A673 (cell line): ENCODE results near the gene CD37. TPM values are rescaled to one million over a fixed set of nuclear protein-coding genes. Genes with fewer than 3 reads are reported as not detected.
"Not testable (repeated sequence)": the region's sequence is repeated elsewhere in the genome, so short reads cannot be mapped to it uniquely, and the experiment has no call there.

Experiments
- BruUV-seq: library from RNA; stranded (reverse); fragments of 400-500 nt; replicated peaks from 2 replicates; lab custom pipeline; 2021; lab: Mats Ljungman, UMichigan
- CTCF ChIA-PET: fragments of 300-600 bp; sonication (Branson Sonifier 250); formaldehyde crosslinking; loops from one replicate; lab custom pipeline; 2022; ENCODE audit warnings: antibody characterized with exemption; lab: Charles Lee
- POLR2A ChIA-PET: fragments of 300-600 bp; sonication (Branson Sonifier 250); formaldehyde crosslinking; loops from one replicate; lab custom pipeline; 2022; ENCODE audit warnings: antibody characterized with exemption; ENCODE audit not compliant: low non-redundant PET; lab: Charles Lee
- DNase-seq: peaks from one replicate; pipeline ENCODE4 v3.0.0-alpha.2; 2015; ENCODE audit warnings: low spot score
- H3K27ac ChIP-seq: fragments of 200-600 bp; sonication (generic); 2 replicates; pipeline ENCODE4 v1.5.1; 2016; ENCODE audit warnings: mixed run types, low read depth, mild to moderate bottlenecking, mixed read lengths, antibody characterized with exemption, low read length; ENCODE audit not compliant: poor library complexity, severe bottlenecking
- H3K27me3 ChIP-seq: fragments of 200-600 bp; sonication (generic); replicated peaks from 2 replicates; pipeline ENCODE4 v1.6.1; 2017; ENCODE audit warnings: mixed run types, low read depth, mild to moderate bottlenecking, mixed read lengths, antibody characterized with exemption, low read length; ENCODE audit not compliant: insufficient read depth, poor library complexity
- H3K36me3 ChIP-seq: fragments of 200-600 bp; sonication (generic); 2 replicates; pipeline ENCODE4 v1.6.1; 2016; ENCODE audit warnings: mixed run types, mild to moderate bottlenecking, mixed read lengths, antibody characterized with exemption, low read length; ENCODE audit not compliant: insufficient read depth, poor library complexity, severe bottlenecking
- H3K4me1 ChIP-seq: fragments of 200-600 bp; sonication (generic); 2 replicates; pipeline ENCODE4 v1.6.1; 2017; ENCODE audit warnings: mixed run types, mild to moderate bottlenecking, mixed read lengths, antibody characterized with exemption, low read length; ENCODE audit not compliant: insufficient read depth, poor library complexity, severe bottlenecking
- H3K4me3 ChIP-seq: fragments of 200-600 bp; sonication (generic); 2 replicates; pipeline ENCODE4 v1.5.1; 2016; ENCODE audit warnings: low read depth, mixed run types, mild to moderate bottlenecking, mixed read lengths, low read length; ENCODE audit not compliant: poor library complexity, severe bottlenecking
- H3K9me3 ChIP-seq: fragments of 200-600 bp; sonication (generic); 2 replicates; pipeline ENCODE4 v1.6.1; 2016; ENCODE audit warnings: mixed run types, low read depth, mild to moderate bottlenecking, mixed read lengths, antibody characterized with exemption, low read length; ENCODE audit not compliant: poor library complexity, severe bottlenecking
- CTCF ChIP-seq: fragments of 300-800, 200-600 bp; sonication (generic); conservative IDR thresholded peaks from 2 replicates; pipeline ENCODE4 v1.5.1; 2017; ENCODE audit warnings: low read depth, mild to moderate bottlenecking, antibody characterized with exemption, low read length, moderate library complexity, mixed read lengths
- EZH2 ChIP-seq: fragments of 200-600 bp; sonication (generic); IDR thresholded peaks from 2 replicates; pipeline ENCODE4 v1.6.1; 2017; ENCODE audit warnings: borderline replicate concordance, low read depth, mild to moderate bottlenecking, mixed read lengths, antibody characterized with exemption, low read length; ENCODE audit not compliant: poor library complexity, severe bottlenecking
- intact Hi-C: fragments of 100-400 bp; cut with micrococcal nuclease; formaldehyde crosslinking; loops from one replicate; pipeline ENCODE4 v1.10.0; 2022; ENCODE audit not compliant: unreplicated experiment
- total RNA-seq: library from RNA; stranded (reverse); gene quantifications from 2 replicates; pipeline ENCODE4 v1.2.3, GENCODE V29; 2021

CD37 gene
- total RNA-seq, 1 experiment from 2014 or later: not detected

- peaks cover 14% of the 10 kb centered on the region for H3K9me3 ChIP-seq
- H3K36me3 ChIP-seq: no peaks in the 10 kb centered on the region
- peaks cover 12% of the 10 kb centered on the region for H3K4me1 ChIP-seq
- CTCF ChIA-PET: interaction anchor here (1.2 kb wide), 1 partner anchor 9 kb away, joined by 3 read pairs; no protein-coding TSS in a partner anchor
- H3K27me3 ChIP-seq: no peaks in the 10 kb centered on the region
- H3K27ac ChIP-seq: no peak overlapping the region
- no peak overlapping the region for H3K4me3 ChIP-seq
- POLR2A ChIA-PET: no interaction called here
- intact Hi-C loops: no loop called here
- DNase-seq: no peak
- BruUV-seq: no TSS peak
- TF ChIP-seq EZH2 (no peak), CTCF (no peak)
Observed at GRCh38 chr19:49318296-49318695, 16.9 kb upstream of the CD37 start.

- TF ChIP-seq EZH2: no peak
- TF ChIP-seq CTCF: no peak
- intact Hi-C loops: no loop called here
- no peaks in the 10 kb centered on the region for H3K4me1 ChIP-seq
- ChIA-PET POLR2A (no interaction called here), CTCF (no interaction called here)
- no peaks in the 10 kb centered on the region for H3K36me3 ChIP-seq
- H3K27ac ChIP-seq: no peak within 1 kb of the TSS
- no peak for DNase-seq
- peaks cover 11% of the 10 kb centered on the region for H3K9me3 ChIP-seq
- no peak within 1 kb of the TSS for H3K4me3 ChIP-seq
- no TSS peak for BruUV-seq
- H3K27me3 ChIP-seq: no peaks in the 10 kb centered on the region
Observed at GRCh38 chr19:49324801-49325576, 10.2 kb upstream of the CD37 start, which contains the start of gene SLC6A16. SLC6A16 (minus strand) TSS chr19:49325191; CDS start chr19:49311347, 13,844 bp downstream.

- BruUV-seq: not testable (repeated sequence)
Observed at GRCh38 chr19:49325756-49326155, 9.4 kb upstream of the CD37 start.

More at GRCh38 chr19:49325756-49326155, 9.4 kb upstream of the CD37 start:
- H3K9me3 ChIP-seq: peaks cover 11% of the 10 kb centered on the region
- intact Hi-C loops, DNase-seq, H3K27me3 ChIP-seq, POLR2A ChIA-PET, H3K27ac ChIP-seq, H3K36me3 ChIP-seq, H3K4me3 ChIP-seq, H3K4me1 ChIP-seq: not testable (repeated sequence)
- CTCF ChIA-PET: interaction anchor here (0.7 kb wide), 1 partner anchor 101 kb away, joined by 6 read pairs; no protein-coding TSS in a partner anchor
